GM18861 (cell line): ENCODE measurements around the gene CPT2.

ENCODE experiments used
- ATAC-seq: cut with Tn5 transposase; IDR thresholded peaks from one replicate; pipeline ENCODE4 v1.9.1; 2021; ENCODE audit not compliant: unreplicated experiment

Gene CPT2

GRCh38 chr1:53214376-53214940, 17.8 kb downstream of the CPT2 start:
- no peak for ATAC-seq

- no peak for ATAC-seq
Measured at GRCh38 chr1:53218201-53218600, 21.6 kb downstream of the CPT2 start.

GRCh38 chr1:53219711-53220110, 23.1 kb downstream of the CPT2 start:
- ATAC-seq: no peak

- peak; percentile 81 for ATAC-seq
Measured at GRCh38 chr1:53220171-53220961, 23.7 kb downstream of the CPT2 start, which contains the start of gene CZIB. Gene CZIB, minus strand, starts transcription at chr1:53220634. Its CDS starts 59 bp downstream, at chr1:53220575.

GRCh38 chr1:53220962-53221286, 24.3 kb downstream of the CPT2 start:
- ATAC-seq: no peak

GRCh38 chr1:53237638-53238037, 41.0 kb downstream of the CPT2 start:
- no peak for ATAC-seq

GRCh38 chr1:53238197-53239155, 41.9 kb downstream of the CPT2 start, which contains the start of gene MAGOH:
Gene MAGOH, minus strand, starts transcription at chr1:53238518. Its CDS starts 70 bp downstream, at chr1:53238448.
- peak; percentile 95 for ATAC-seq

GRCh38 chr1:53241828-53242227, 45.2 kb downstream of the CPT2 start:
- ATAC-seq: no peak

GRCh38 chr1:53242381-53242780, 45.8 kb downstream of the CPT2 start:
- ATAC-seq: no peak

GRCh38 chr1:53244141-53244540, 47.5 kb downstream of the CPT2 start:
- ATAC-seq: no peak

GRCh38 chr1:53246261-53247134, 49.9 kb downstream of the CPT2 start:
- no peak for ATAC-seq

GRCh38 chr1:53249706-53250105, 53.1 kb downstream of the CPT2 start:
- ATAC-seq: no peak

GRCh38 chr1:53250325-53250724, 53.7 kb downstream of the CPT2 start:
- ATAC-seq: no peak

- no peak for ATAC-seq
Measured at GRCh38 chr1:53254011-53254640, 57.5 kb downstream of the CPT2 start.

GRCh38 chr1:53255031-53255430, 58.4 kb downstream of the CPT2 start:
- ATAC-seq: no peak

- no peak for ATAC-seq
Measured at GRCh38 chr1:53256511-53257453, 60.2 kb downstream of the CPT2 start.

- ATAC-seq: no peak
Measured at GRCh38 chr1:53257454-53258081, 60.9 kb downstream of the CPT2 start.

- ATAC-seq: no peak
Measured at GRCh38 chr1:53258216-53258615, 61.6 kb downstream of the CPT2 start.
